ENCODE measurements around the gene KIAA1328.
"Not testable (repeated sequence)": the region's sequence is repeated elsewhere in the genome, so short reads cannot be mapped to it uniquely, and the experiment has no call there.

The KIAA1328 gene

GRCh38 chr18:36825526-36825925 lies 3.4 kb upstream of the KIAA1328 start:
- DNase-seq (ENCODE audit: low read depth) = no peak

GRCh38 chr18:36826556-36826955 lies 2.4 kb upstream of the KIAA1328 start:
- no peak for DNase-seq (ENCODE audit: low read depth)

GRCh38 chr18:36828157-36828629 lies 734 bp upstream of the KIAA1328 start:
- DNase-seq (ENCODE audit: low read depth) = peak; percentile 8

- DNase-seq (ENCODE audit: low read depth) = no peak
Observed at GRCh38 chr18:36829362-36830157, 633 bp downstream of the KIAA1328 start.

- no peak for DNase-seq (ENCODE audit: low read depth)
Observed at GRCh38 chr18:36830158-36830495, 1.2 kb downstream of the KIAA1328 start.

- no peak for DNase-seq (ENCODE audit: low read depth)
Observed at GRCh38 chr18:36831139-36831538, 2.2 kb downstream of the KIAA1328 start.

GRCh38 chr18:36833120-36833519 lies 4.2 kb downstream of the KIAA1328 start:
- DNase-seq (ENCODE audit: low read depth) = no peak

GRCh38 chr18:36835927-36836326 lies 7.0 kb downstream of the KIAA1328 start:
- DNase-seq (ENCODE audit: low read depth) = no peak

GRCh38 chr18:36839835-36840234 lies 10.9 kb downstream of the KIAA1328 start:
- DNase-seq (ENCODE audit: low read depth) = no peak

- no peak for DNase-seq (ENCODE audit: low read depth)
Observed at GRCh38 chr18:36843199-36843598, 14.3 kb downstream of the KIAA1328 start.

- no peak for DNase-seq (ENCODE audit: low read depth)
Observed at GRCh38 chr18:36843784-36844183, 14.9 kb downstream of the KIAA1328 start.

- DNase-seq (ENCODE audit: low read depth) = no peak
Observed at GRCh38 chr18:36848609-36849008, 19.7 kb downstream of the KIAA1328 start.

GRCh38 chr18:36849288-36850006 lies 20.5 kb downstream of the KIAA1328 start:
- no peak for DNase-seq (ENCODE audit: low read depth)

- DNase-seq (ENCODE audit: low read depth) = no peak
Observed at GRCh38 chr18:36850527-36851201, 21.7 kb downstream of the KIAA1328 start.

GRCh38 chr18:36851202-36851590 lies 22.3 kb downstream of the KIAA1328 start:
- no peak for DNase-seq (ENCODE audit: low read depth)

- DNase-seq (ENCODE audit: low read depth) = no peak
Observed at GRCh38 chr18:36856815-36857214, 27.9 kb downstream of the KIAA1328 start.

GRCh38 chr18:36862182-36862581 lies 33.3 kb downstream of the KIAA1328 start:
- no peak for DNase-seq (ENCODE audit: low read depth)

GRCh38 chr18:36867056-36867455 lies 38.1 kb downstream of the KIAA1328 start:
- DNase-seq (ENCODE audit: low read depth) = no peak

GRCh38 chr18:36871801-36872200 lies 42.9 kb downstream of the KIAA1328 start:
- no peak for DNase-seq (ENCODE audit: low read depth)

- DNase-seq (ENCODE audit: low read depth) = no peak
Observed at GRCh38 chr18:36872329-36872728, 43.4 kb downstream of the KIAA1328 start.

- not testable (repeated sequence) for DNase-seq (ENCODE audit: low read depth)
Observed at GRCh38 chr18:36873826-36874225, 44.9 kb downstream of the KIAA1328 start.

- not testable (repeated sequence) for DNase-seq (ENCODE audit: low read depth)
Observed at GRCh38 chr18:36879796-36880195, 50.9 kb downstream of the KIAA1328 start.

- no peak for DNase-seq (ENCODE audit: low read depth)
Observed at GRCh38 chr18:36885981-36886380, 57.1 kb downstream of the KIAA1328 start.

All from CMK (cell line).